ENCODE results near the gene TMPRSS11D.

Gene TMPRSS11D, protein sequence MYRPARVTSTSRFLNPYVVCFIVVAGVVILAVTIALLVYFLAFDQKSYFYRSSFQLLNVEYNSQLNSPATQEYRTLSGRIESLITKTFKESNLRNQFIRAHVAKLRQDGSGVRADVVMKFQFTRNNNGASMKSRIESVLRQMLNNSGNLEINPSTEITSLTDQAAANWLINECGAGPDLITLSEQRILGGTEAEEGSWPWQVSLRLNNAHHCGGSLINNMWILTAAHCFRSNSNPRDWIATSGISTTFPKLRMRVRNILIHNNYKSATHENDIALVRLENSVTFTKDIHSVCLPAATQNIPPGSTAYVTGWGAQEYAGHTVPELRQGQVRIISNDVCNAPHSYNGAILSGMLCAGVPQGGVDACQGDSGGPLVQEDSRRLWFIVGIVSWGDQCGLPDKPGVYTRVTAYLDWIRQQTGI

DNA sequence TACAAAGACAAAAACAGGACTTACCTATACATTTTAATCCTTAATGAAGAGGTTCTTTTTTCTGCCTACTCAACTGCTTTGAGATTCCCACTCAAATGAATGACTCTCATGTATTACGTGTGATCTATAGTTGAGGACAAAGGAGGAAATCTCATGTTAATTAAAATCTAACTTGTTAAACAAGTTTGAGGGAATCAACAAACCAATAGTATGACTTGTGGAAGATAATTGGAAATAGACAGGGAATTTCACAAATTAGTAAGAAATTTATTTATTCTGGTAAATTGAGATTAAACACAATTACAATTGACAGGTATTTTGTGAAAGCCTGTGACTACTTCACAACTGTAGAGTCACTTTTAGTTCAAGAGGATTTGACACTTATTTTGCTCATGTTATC is at the start of gene TMPRSS11D:
Gene TMPRSS11D (minus strand): TSS at position 101 of the 400 bp plus-strand sequence. CDS start 69 bp downstream, at position 32.
- DNase-seq (ENCODE audit: low spot score): no peak

- no peak for DNase-seq (ENCODE audit: low spot score)
Observed at GRCh38 chr4:67933038-67933437, 49.2 kb upstream of the TMPRSS11D start.

DNA sequence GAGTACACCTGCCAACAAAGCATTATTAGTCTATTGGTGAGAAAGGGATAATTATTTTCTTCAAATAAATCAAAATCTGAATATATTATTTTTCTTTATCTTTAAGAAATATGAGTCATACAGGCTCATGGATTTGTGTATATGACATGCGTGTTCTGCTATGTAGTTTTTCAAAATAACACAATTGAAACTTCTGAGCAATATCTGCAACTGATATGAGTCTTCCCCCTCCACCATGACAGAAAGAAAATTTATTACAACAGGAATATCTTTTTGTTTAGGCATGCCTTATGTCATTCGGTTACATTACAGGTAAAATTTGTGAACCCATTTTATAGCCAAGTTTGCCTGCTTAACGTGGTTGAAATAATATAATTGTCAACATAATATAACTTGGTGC is 47.5 kb upstream of the TMPRSS11D start:
- no peak for DNase-seq (ENCODE audit: low spot score)

DNA sequence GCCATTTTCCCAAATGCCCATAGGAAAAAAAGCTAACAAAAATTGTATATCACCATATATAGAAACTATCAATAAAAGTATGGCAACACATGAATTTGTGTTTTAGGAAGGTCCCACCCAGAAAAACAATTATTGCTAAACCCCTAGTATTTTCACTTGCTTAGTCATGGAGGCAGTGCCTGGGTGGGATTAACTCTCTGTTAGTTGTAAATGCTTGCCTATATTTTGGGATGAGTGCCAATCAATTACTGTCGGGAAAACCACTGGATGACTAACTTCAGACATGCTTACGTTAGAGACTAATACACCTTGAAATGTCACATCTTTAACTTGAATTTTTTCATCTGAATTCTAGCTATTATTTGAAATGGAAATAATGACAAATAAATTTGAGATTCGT is 45.6 kb upstream of the TMPRSS11D start:
- no peak for DNase-seq (ENCODE audit: low spot score)

- DNase-seq (ENCODE audit: low spot score): no peak
Observed at GRCh38 chr4:67928546-67928945, 44.7 kb upstream of the TMPRSS11D start.

DNA sequence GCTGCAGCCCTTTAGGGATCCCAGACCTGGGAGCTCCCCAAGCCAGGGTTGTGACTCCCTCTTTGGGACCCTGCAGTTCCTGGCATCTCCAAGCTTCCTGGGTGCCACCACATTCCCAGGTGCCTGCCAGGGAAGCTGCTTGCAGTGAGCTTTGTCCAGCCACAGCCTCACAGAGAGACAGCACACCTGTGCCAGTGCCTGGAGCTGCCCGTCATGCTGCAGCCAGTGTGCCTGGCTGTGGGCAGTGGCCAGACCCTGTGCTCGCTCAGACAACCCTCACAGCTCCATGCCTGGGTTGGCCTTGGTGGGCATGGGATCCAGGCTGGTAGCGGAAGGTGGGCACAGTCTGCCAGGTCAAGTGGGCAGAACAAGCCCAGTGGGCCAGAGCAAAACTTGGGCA is 43.4 kb upstream of the TMPRSS11D start:
- DNase-seq (ENCODE audit: low spot score): no peak

GRCh38 chr4:67926485-67926884 is 42.7 kb upstream of the TMPRSS11D start:
- DNase-seq (ENCODE audit: low spot score): no peak

DNA sequence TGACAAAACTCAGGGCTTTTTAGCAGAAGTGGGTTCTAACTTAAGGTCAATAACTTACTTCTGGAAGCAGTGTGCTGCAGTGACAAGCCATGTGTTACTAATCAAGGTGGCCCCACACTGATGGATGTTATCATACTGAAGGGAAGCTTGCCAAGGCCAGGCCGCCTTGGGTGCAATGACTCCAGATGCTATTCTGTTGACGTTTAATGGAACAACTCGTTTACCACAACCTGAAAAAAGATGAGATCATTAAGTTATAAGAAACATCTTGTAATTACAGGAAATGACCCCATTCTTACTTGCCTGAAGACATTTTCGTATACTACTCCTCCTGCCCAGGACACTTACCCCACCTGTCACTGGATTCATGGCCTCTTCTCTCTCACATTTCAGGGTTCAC is 38.9 kb upstream of the TMPRSS11D start:
- no peak for DNase-seq (ENCODE audit: low spot score)

DNA sequence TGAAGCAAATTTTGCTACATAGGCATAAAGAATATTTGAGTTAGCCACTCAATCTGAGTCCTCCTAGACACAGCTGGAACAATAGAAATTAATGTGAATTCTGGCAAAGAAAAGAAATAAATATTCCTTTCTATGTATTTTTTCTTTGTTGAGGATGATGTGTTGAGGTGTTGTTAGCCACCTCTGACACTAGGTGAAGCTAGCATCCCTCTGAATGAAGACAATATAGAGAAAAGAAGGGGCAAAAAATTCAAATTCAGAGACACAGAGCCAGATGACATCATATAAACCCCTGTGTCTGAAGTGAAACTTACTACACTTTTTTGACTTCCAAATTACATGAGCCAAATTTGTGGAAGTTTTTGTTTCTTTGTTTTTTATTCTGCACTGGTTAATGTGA is 34.6 kb upstream of the TMPRSS11D start:
- DNase-seq (ENCODE audit: low spot score): no peak

DNA sequence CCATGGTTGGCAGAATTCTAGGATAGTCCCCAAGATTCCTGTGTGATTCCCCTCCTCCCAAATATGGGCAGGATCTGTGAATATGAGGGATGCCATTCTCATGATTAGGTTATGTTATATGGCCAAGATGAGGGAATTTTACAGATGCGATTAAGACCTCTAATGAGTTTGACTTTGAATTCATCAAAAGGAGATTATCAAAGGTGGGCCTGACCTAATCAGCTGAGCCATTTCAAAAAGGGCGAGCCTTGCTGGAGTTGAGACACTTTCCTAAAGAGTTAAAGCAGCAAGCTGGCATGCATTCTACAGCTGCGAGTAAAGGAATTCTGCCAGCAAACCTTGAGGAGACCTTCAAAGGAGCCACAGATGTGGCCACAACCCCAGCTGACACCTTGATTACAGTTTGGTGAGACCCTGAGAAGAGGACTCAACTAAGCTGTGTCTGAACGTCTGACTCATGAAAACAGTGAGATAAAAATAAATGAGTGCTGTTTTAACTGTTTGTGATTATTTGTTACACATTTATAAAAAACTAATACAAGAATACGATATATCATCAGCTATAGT is 31.7 kb upstream of the TMPRSS11D start:
- DNase-seq (ENCODE audit: low spot score): no peak

DNA sequence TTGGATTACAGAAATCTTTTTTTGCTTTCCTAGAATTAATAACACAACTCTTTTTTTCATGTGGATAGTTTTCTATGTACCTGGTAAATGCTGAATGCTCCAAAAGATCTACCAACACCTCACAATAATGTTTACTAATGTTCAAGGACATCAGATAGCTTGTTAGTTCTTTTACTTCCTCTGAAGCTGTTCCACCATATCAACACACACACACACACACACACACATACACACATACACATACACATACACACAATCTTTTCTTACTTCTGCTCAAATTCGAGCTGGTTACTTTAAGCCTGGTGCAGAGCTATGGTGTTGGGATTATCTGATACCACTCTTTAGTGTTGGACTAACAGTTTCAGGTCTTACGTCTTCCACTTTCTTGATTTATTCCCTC is 28.3 kb upstream of the TMPRSS11D start:
- no peak for DNase-seq (ENCODE audit: low spot score)

DNA sequence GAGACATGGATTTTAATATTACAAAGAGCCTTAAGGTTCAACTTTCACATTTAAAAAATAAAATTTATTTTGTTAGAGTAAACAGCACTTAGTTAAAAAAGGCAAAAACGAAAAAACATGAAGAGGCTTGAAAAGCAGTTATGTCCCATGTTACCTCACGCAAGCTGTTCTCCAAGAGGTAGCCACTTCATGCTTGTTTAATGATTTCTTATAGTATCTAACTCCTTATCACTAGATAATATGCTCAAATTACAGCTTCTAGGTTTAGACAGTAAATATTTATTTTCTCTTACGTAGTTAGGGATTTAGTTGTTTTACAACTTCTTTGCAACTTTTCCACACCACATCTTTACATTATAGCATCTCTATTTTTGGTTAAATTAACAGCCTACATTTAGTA is 27.8 kb upstream of the TMPRSS11D start:
- no peak for DNase-seq (ENCODE audit: low spot score)

- DNase-seq (ENCODE audit: low spot score): no peak
Observed at GRCh38 chr4:67911141-67911540, 27.3 kb upstream of the TMPRSS11D start.

DNA sequence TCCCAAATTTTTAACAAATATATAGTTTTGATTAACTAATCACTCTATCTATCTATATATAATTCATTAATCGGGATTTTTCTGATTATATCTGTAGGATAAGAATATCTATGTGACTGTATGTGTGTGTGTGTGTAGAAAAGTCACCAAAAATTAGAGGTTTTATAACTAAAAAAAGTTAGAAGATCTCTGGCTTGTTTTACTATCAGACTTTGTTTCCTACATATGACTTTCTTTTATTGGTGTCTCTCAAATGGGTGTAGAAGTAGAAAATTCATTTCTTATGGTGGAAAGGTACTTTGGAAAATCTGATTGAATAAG is 26.7 kb upstream of the TMPRSS11D start:
- no peak for DNase-seq (ENCODE audit: low spot score)

DNA sequence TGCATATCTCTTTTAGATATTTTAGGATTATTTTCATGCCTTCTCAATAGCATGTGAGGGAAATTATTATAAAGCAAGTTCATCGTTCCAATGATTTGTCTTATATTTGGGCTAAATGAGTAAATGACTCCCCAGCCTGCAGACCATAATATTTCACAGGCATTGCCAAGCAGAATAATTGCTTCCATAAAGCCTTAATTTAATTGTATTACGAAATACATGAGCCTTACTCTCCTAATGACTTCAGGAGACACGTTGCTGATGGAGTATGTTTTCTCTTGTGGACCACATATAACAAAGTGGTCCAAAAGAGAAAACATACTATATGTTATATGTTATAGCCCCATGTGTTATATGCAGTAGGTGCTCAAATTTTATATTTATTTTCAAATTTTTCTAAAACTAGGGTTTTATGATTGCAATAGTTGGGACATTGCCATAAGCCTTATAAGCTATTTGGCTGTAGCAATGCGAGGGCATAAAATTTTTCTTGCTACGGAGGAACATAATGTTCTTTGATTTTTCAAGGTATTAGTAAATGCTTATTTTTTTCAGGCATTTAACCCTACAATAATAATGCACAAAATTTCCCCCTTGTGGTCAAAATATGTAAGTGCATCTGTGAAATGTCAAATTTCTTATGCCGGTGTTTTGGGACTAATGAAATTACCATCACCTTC is 26.2 kb upstream of the TMPRSS11D start:
- no peak for DNase-seq (ENCODE audit: low spot score)

GRCh38 chr4:67907650-67908049 is 23.8 kb upstream of the TMPRSS11D start:
- no peak for DNase-seq (ENCODE audit: low spot score)

GRCh38 chr4:67899096-67899495 is 15.3 kb upstream of the TMPRSS11D start:
- DNase-seq (ENCODE audit: low spot score): no peak

GRCh38 chr4:67897686-67898085 is 13.9 kb upstream of the TMPRSS11D start:
- no peak for DNase-seq (ENCODE audit: low spot score)

GRCh38 chr4:67896421-67897065 is 12.7 kb upstream of the TMPRSS11D start:
- DNase-seq (ENCODE audit: low spot score): no peak

DNA sequence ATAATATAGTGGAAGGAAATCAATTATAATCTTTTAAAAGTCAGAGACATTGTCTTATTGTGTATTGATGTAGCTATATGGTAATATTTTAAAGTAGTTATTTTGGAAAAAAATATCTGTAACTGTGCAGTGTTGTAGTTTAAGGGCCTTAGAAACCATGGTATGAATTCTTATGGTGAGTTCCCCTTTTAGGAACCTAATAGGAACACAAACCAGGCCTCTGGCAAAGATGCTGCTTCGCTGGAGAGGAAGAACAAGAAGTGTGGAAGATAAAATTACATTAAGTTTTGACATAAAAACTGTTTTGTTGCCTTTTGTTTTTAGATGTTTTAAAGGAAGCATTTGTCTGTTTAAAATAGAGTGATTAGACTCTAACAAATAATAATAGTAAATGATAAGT is 10.9 kb upstream of the TMPRSS11D start:
- DNase-seq (ENCODE audit: low spot score): no peak

GRCh38 chr4:67892905-67893304 is 9.1 kb upstream of the TMPRSS11D start:
- DNase-seq (ENCODE audit: low spot score): no peak

- no peak for DNase-seq (ENCODE audit: low spot score)
Observed at GRCh38 chr4:67892253-67892652, 8.5 kb upstream of the TMPRSS11D start.

DNA sequence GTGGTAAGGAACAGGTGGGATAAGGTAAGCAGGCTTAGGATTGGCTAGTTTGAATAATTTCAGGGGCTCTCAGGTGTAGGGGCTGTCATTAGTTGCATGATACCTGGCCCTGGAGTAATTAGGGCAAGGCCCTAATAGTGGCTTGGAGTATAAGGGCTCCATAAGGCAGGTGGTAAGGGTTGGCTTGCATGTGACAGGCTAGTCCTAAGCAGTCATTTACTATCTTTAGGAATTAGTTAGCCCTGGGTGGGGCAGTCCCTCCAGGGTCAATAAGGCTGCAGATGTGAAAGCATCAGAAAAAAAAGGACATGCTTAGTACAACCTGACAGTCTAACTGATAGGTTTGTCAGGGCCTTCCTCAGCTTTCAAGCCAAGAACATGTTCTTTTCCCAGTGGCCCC is 7.8 kb upstream of the TMPRSS11D start:
- no peak for DNase-seq (ENCODE audit: low spot score)
